Sigmoid colon (tissue), 4 donors: Measurements from ENCODE around the gene ETV3.

Source experiments
- CTCF ChIP-seq, 4 experiments: fragments of 450-650 bp in 3 of 4; fragments of 200-600 bp in 1 of 4; IDR thresholded peaks; one replicate each; pipeline ENCODE4 v1.5.1; 2016 to 2019; ENCODE audit warnings: antibody characterized with exemption in 4 of 4, mild to moderate bottlenecking in 3 of 4, moderate library complexity in 2 of 4
- POLR2AphosphoS5 ChIP-seq, 4 donors: sonication (generic); formaldehyde crosslinking; IDR thresholded peaks; one replicate each; pipeline ENCODE4 v1.6.1; 2017; ENCODE audit warnings: antibody characterized with exemption in 4 of 4

DNA sequence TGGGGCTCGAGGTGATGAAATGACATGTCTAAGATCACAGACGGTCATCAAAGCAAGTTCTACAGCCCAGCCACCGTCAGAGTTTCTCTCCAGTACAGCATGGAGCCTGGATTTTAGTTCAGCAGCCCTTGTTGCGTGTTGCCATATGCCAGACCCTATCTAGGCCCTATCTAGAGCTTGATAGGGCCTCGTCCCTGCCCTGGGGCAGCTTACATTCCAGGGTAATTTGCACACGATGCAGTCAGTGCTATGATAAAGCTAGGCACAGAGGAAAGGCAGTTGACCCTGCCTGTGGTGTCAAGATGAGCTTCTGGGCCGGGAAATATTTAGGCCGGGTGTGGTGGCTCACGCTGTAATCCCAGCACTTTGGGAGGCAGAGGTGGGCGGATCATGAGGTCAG lies 57.5 kb downstream of the ETV3 start:
- TF ChIP-seq POLR2AphosphoS5 (IDR thresholded peaks at IDR 0.05) (no peak), CTCF (IDR thresholded peaks at IDR 0.05) (no peak)
